CD4-positive, alpha-beta T cell (primary cell): ENCODE measurements around the gene ANKRD39. TPM values are rescaled to one million over a fixed set of nuclear protein-coding genes. Genes with fewer than 3 reads are reported as not detected.

ENCODE experiments used
- ATAC-seq: fragments of 200-7000 bp; cut with Tn5 transposase; one replicate; pipeline ENCODE4 v1.10.0; 2022; ENCODE audit warnings: mild to moderate bottlenecking; ENCODE audit not compliant: poor library complexity
- CTCF ChIA-PET: fragments of 350-600 bp; sonication (Branson Sonifier 250); formaldehyde crosslinking; loops from one replicate; lab custom pipeline; 2021; ENCODE audit warnings: antibody characterized with exemption, inconsistent platforms; lab: Charles Lee
- POLR2A ChIA-PET: fragments of 350-600 bp; sonication (Branson Sonifier 250); formaldehyde crosslinking; loops from one replicate; lab custom pipeline; 2021; ENCODE audit warnings: antibody characterized with exemption, inconsistent platforms; lab: Charles Lee
- DNase-seq, 14 experiments: peaks; one replicate each; pipeline ENCODE4 v3.0.0-alpha.2; 2013 to 2020; ENCODE audit warnings: mixed read lengths in 2 of 14
- H3K27ac ChIP-seq, 2 donors: one replicate each; pipeline versions ENCODE4 v1.5.1 to v1.7.0; 2013; ENCODE audit warnings: low read length in 2 of 2, low read depth in 1 of 2, mild to moderate bottlenecking in 1 of 2
- H3K27me3 ChIP-seq, 2 experiments: 1 replicate in 1 of 2; 2 replicates in 1 of 2; pipeline versions ENCODE4 v1.6.1 to v1.7.0; 2013; ENCODE audit warnings: low read length in 2 of 2, control low read depth in 1 of 2, mild to moderate bottlenecking in 1 of 2, moderate library complexity in 1 of 2; ENCODE audit not compliant: insufficient read depth in 2 of 2, control insufficient read depth in 1 of 2
- H3K36me3 ChIP-seq: one replicate; pipeline ENCODE4 v1.6.1; 2013; ENCODE audit warnings: low read length, control low read depth; ENCODE audit not compliant: insufficient read depth
- H3K4me1 ChIP-seq: one replicate; pipeline ENCODE4 v1.6.1; 2013; ENCODE audit warnings: low read length, control low read depth; ENCODE audit not compliant: insufficient read depth
- H3K4me3 ChIP-seq: one replicate; pipeline ENCODE4 v1.5.1; 2013; ENCODE audit warnings: mild to moderate bottlenecking, low read length, moderate library complexity
- H3K9me3 ChIP-seq, 2 experiments: 1 replicate in 1 of 2; 2 replicates in 1 of 2; pipeline versions ENCODE4 v1.6.1 to v1.7.0; 2013; ENCODE audit warnings: low read length in 2 of 2, mild to moderate bottlenecking in 2 of 2, control low read depth in 1 of 2, moderate library complexity in 1 of 2; ENCODE audit not compliant: control insufficient read depth in 1 of 2, insufficient read depth in 1 of 2
- H3K27ac Mint-ChIP-seq: one replicate; pipeline ENCODE4 v1.8.0; 2020; ENCODE audit warnings: mixed read lengths
- H3K27me3 Mint-ChIP-seq: one replicate; pipeline ENCODE4 v1.8.0; 2021; ENCODE audit warnings: mixed read lengths
- H3K36me3 Mint-ChIP-seq: one replicate; pipeline ENCODE4 v1.8.0; 2021; ENCODE audit warnings: low read depth, mixed read lengths
- H3K4me1 Mint-ChIP-seq: one replicate; pipeline ENCODE4 v1.8.0; 2021; ENCODE audit warnings: low read depth, mixed read lengths
- H3K4me3 Mint-ChIP-seq: one replicate; pipeline ENCODE4 v1.8.0; 2020; ENCODE audit warnings: mild to moderate bottlenecking, mixed read lengths
- H3K9me3 Mint-ChIP-seq: one replicate; pipeline ENCODE4 v1.8.0; 2020; ENCODE audit warnings: mixed read lengths
- intact Hi-C, 2 experiments: fragments of 100-400 bp; cut with DNase I in 1 of 2; cut with micrococcal nuclease in 1 of 2; formaldehyde crosslinking; loops; one replicate each; pipeline versions ENCODE4 v1.15.1 to v1.9.0; 2023 to 2025; cut with DNase I, micrococcal nuclease
- total RNA-seq, 174 experiments: library from RNA in 2 of 174; stranded (reverse) in 2 of 174; gene quantifications; one replicate each; pipeline ENCODE4 v1.2.3 and lab custom pipeline; 2021 to 2026
- TF ChIP-seq, protein P1 (sequence below): fragments of 200-600 bp; IDR thresholded peaks from one replicate; pipeline ENCODE4 v1.8.0; 2022; ENCODE audit warnings: antibody characterized with exemption, mild to moderate bottlenecking

Gene ANKRD39
- total RNA-seq, 2 experiments from 2014 or later = 17.2 to 18.3 TPM

DNA sequence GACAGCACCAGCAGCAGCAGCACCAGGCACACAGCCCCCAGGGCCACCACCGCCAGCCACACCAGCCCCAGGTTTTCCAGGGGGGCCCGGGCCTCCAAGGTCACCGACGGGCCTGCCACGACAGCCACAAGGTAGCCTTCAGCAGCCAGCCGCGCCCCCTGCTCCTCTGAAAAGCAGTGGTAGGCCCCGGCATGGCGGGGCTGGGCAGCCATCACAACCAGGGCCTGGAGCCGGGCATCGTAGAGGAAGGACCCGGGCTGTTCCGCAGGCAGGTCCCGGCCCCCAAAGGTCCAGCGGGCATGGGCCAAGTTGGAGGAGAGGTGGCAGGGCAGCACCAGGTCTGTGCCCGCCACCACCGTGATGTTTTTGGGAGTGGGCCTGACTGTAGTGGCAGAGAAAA, 3.3 kb upstream of the ANKRD39 start:
- intact Hi-C loops = no loop called here
- H3K27me3 Mint-ChIP-seq = no peaks in the 10 kb centered on the region
- peaks cover 56% of the 10 kb centered on the region for H3K4me1 ChIP-seq
- H3K9me3 Mint-ChIP-seq = no peaks in the 10 kb centered on the region
- H3K27ac ChIP-seq = no peak overlapping the region
- H3K27me3 ChIP-seq = no peaks in the 10 kb centered on the region
- H3K27ac Mint-ChIP-seq = no peak overlapping the region
- H3K36me3 ChIP-seq = peaks cover 51% of the 10 kb centered on the region
- peaks cover 53% of the 10 kb centered on the region for H3K36me3 Mint-ChIP-seq
- H3K4me1 Mint-ChIP-seq = peaks cover 52% of the 10 kb centered on the region
- H3K4me3 ChIP-seq = no peak overlapping the region
- ATAC-seq (no peak), DNase-seq (no peak)
- ChIA-PET POLR2A (interaction anchor here (1.3 to 6.5 kb wide), 3 partner anchors 8 to 101 kb away, joined by 3 to 116 read pairs (median 8); no protein-coding TSS in a partner anchor), CTCF (interaction anchor here (1.6 kb wide), 1 partner anchor 10 kb away, joined by 4 read pairs; no protein-coding TSS in a partner anchor)
- no peaks in the 10 kb centered on the region for H3K9me3 ChIP-seq
- TF ChIP-seq, protein P1, sequence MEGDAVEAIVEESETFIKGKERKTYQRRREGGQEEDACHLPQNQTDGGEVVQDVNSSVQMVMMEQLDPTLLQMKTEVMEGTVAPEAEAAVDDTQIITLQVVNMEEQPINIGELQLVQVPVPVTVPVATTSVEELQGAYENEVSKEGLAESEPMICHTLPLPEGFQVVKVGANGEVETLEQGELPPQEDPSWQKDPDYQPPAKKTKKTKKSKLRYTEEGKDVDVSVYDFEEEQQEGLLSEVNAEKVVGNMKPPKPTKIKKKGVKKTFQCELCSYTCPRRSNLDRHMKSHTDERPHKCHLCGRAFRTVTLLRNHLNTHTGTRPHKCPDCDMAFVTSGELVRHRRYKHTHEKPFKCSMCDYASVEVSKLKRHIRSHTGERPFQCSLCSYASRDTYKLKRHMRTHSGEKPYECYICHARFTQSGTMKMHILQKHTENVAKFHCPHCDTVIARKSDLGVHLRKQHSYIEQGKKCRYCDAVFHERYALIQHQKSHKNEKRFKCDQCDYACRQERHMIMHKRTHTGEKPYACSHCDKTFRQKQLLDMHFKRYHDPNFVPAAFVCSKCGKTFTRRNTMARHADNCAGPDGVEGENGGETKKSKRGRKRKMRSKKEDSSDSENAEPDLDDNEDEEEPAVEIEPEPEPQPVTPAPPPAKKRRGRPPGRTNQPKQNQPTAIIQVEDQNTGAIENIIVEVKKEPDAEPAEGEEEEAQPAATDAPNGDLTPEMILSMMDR = no peak
- no peak overlapping the region for H3K4me3 Mint-ChIP-seq

DNA sequence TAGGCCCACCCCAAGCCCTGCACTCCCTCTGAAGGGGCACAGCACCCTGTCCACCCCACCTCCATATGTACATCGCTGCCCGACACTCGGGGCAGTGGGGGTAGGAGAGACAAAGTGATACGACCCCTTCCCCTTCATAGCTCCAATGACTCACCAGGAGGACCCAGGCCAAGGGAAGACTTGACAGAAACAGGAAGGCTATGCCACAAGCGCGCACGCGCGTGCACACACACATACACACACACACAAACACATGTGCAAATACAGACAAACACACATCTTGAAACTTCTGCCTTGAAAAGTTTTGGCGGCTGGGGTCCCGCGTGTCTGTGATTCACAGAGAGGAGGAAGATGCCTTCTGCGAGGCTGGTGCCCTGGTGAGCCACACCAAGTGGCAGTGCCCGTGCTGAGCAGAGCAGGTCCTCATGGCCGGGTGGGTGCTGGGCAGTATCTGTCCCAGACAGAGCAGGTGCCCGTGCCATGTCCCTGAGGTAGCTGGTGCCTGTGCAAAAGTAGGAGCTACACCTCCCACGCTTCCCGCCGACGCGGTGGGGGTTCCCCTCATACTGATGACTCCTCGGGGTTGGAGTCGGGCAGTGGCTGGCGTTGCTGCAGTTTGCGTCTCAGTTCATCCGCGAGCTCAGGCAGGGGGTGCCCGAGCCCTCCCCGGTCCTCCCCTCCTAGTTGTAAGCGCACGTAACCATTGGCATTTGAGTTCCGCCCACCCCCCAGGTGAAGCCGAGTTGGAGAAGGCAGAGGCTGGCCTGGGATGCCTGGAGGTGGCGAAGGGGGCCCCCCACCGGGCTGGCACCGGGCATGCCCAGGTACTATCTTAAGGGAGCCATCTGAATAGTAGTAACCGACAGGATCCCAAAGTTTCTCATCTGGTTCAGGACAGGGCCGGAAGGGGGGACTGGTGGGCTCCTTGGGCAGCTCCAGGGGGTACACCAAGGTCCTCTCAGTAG, 2.5 kb upstream of the ANKRD39 start:
- no peak overlapping the region for H3K4me3 ChIP-seq
- POLR2A ChIA-PET = interaction anchor here (1.3 to 6.5 kb wide), 3 partner anchors 9 to 102 kb away, joined by 3 to 116 read pairs (median 8); no protein-coding TSS in a partner anchor
- H3K27ac Mint-ChIP-seq = peak overlapping the region; percentile 74
- H3K9me3 Mint-ChIP-seq = no peaks in the 10 kb centered on the region
- peaks cover 53% of the 10 kb centered on the region for H3K4me1 ChIP-seq
- DNase-seq (peak in 7 of 14 experiments; percentile 22 to 65 (median 38)), ATAC-seq (no peak)
- TF ChIP-seq, protein P1 = no peak
- CTCF ChIA-PET = interaction anchor here (1.6 to 3.3 kb wide), 2 partner anchors 10 to 91 kb away, joined by 4 to 40 read pairs; no protein-coding TSS in a partner anchor
- peak overlapping the region; percentile 92 for H3K4me3 Mint-ChIP-seq
- peaks cover 46% of the 10 kb centered on the region for H3K36me3 Mint-ChIP-seq
- peaks cover 44% of the 10 kb centered on the region for H3K36me3 ChIP-seq
- intact Hi-C loops = no loop called here
- H3K27ac ChIP-seq = no peak overlapping the region
- peaks cover 47% of the 10 kb centered on the region for H3K4me1 Mint-ChIP-seq
- no peaks in the 10 kb centered on the region for H3K27me3 Mint-ChIP-seq
- H3K27me3 ChIP-seq = no peaks in the 10 kb centered on the region
- no peaks in the 10 kb centered on the region for H3K9me3 ChIP-seq

DNA sequence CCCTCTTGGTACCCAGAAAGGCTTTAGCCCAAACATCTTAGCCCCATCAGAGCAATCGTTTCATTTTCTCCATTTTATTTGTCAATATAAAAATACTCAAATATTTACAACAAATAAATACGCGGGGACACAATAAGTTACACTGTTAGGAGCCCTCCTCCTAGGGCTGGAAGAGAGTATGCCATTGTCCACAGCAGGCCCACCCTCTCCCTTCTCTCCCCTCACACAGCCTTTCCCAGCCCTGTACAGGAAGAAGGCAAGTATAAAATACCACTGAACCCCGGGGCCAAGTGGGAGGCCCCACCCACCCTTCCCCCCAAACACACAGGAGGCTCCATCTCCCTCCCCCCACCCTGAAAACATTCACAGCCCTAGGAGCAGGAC, 1.9 kb upstream of the ANKRD39 start:
- ATAC-seq (no peak), DNase-seq (no peak)
- Mint-ChIP-seq H3K4me3 (peak overlapping the region; percentile 92), H3K4me1 (peaks cover 52% of the 10 kb centered on the region), H3K27me3 (no peaks in the 10 kb centered on the region), H3K9me3 (no peaks in the 10 kb centered on the region), H3K27ac (peak overlapping the region; percentile 74), H3K36me3 (peaks cover 48% of the 10 kb centered on the region)
- Histone ChIP-seq H3K36me3 (peaks cover 37% of the 10 kb centered on the region), H3K27ac (no peak overlapping the region), H3K4me1 (peaks cover 51% of the 10 kb centered on the region), H3K27me3 (no peaks in the 10 kb centered on the region), H3K9me3 (no peaks in the 10 kb centered on the region), H3K4me3 (no peak overlapping the region)
- TF ChIP-seq, protein P1 = no peak
- intact Hi-C loops = loop anchor here (5.0 kb wide), 3 partner anchors 42 to 253 kb away; partner anchors contain the start of genes CNNM3 (in 2 of the 2) and ANKRD36 (in 1 of the 2)
- ChIA-PET CTCF (interaction anchor here (3.3 kb wide), 1 partner anchor 91 kb away, joined by 40 read pairs; no protein-coding TSS in a partner anchor), POLR2A (interaction anchor here (1.5 to 6.5 kb wide), 2 partner anchors 9 to 102 kb away, joined by 8 to 116 read pairs; no protein-coding TSS in a partner anchor)
